A673 (cell line): ENCODE data around the gene EPHA4. TPM values are rescaled to one million over a fixed set of nuclear protein-coding genes. Genes with fewer than 3 reads are reported as not detected.

Experiments
- BruUV-seq: library from RNA; stranded (reverse); fragments of 400-500 nt; replicated peaks from 2 replicates; lab custom pipeline; 2021; lab: Mats Ljungman, UMichigan
- CTCF ChIA-PET: fragments of 300-600 bp; sonication (Branson Sonifier 250); formaldehyde crosslinking; loops from one replicate; lab custom pipeline; 2022; ENCODE audit warnings: antibody characterized with exemption; lab: Charles Lee
- POLR2A ChIA-PET: fragments of 300-600 bp; sonication (Branson Sonifier 250); formaldehyde crosslinking; loops from one replicate; lab custom pipeline; 2022; ENCODE audit warnings: antibody characterized with exemption; ENCODE audit not compliant: low non-redundant PET; lab: Charles Lee
- DNase-seq: peaks from one replicate; pipeline ENCODE4 v3.0.0-alpha.2; 2015; ENCODE audit warnings: low spot score
- H3K27ac ChIP-seq: fragments of 200-600 bp; sonication (generic); 2 replicates; pipeline ENCODE4 v1.5.1; 2016; ENCODE audit warnings: mixed run types, low read depth, mild to moderate bottlenecking, mixed read lengths, antibody characterized with exemption, low read length; ENCODE audit not compliant: poor library complexity, severe bottlenecking
- H3K27me3 ChIP-seq: fragments of 200-600 bp; sonication (generic); replicated peaks from 2 replicates; pipeline ENCODE4 v1.6.1; 2017; ENCODE audit warnings: mixed run types, low read depth, mild to moderate bottlenecking, mixed read lengths, antibody characterized with exemption, low read length; ENCODE audit not compliant: insufficient read depth, poor library complexity
- H3K36me3 ChIP-seq: fragments of 200-600 bp; sonication (generic); 2 replicates; pipeline ENCODE4 v1.6.1; 2016; ENCODE audit warnings: mixed run types, mild to moderate bottlenecking, mixed read lengths, antibody characterized with exemption, low read length; ENCODE audit not compliant: insufficient read depth, poor library complexity, severe bottlenecking
- H3K4me1 ChIP-seq: fragments of 200-600 bp; sonication (generic); 2 replicates; pipeline ENCODE4 v1.6.1; 2017; ENCODE audit warnings: mixed run types, mild to moderate bottlenecking, mixed read lengths, antibody characterized with exemption, low read length; ENCODE audit not compliant: insufficient read depth, poor library complexity, severe bottlenecking
- H3K4me3 ChIP-seq: fragments of 200-600 bp; sonication (generic); 2 replicates; pipeline ENCODE4 v1.5.1; 2016; ENCODE audit warnings: low read depth, mixed run types, mild to moderate bottlenecking, mixed read lengths, low read length; ENCODE audit not compliant: poor library complexity, severe bottlenecking
- H3K9me3 ChIP-seq: fragments of 200-600 bp; sonication (generic); 2 replicates; pipeline ENCODE4 v1.6.1; 2016; ENCODE audit warnings: mixed run types, low read depth, mild to moderate bottlenecking, mixed read lengths, antibody characterized with exemption, low read length; ENCODE audit not compliant: poor library complexity, severe bottlenecking
- EZH2 ChIP-seq: fragments of 200-600 bp; sonication (generic); IDR thresholded peaks from 2 replicates; pipeline ENCODE4 v1.6.1; 2017; ENCODE audit warnings: borderline replicate concordance, low read depth, mild to moderate bottlenecking, mixed read lengths, antibody characterized with exemption, low read length; ENCODE audit not compliant: poor library complexity, severe bottlenecking
- intact Hi-C: fragments of 100-400 bp; cut with micrococcal nuclease; formaldehyde crosslinking; loops from one replicate; pipeline ENCODE4 v1.10.0; 2022; ENCODE audit not compliant: unreplicated experiment
- total RNA-seq: library from RNA; stranded (reverse); gene quantifications from 2 replicates; pipeline ENCODE4 v1.2.3, GENCODE V29; 2021
- TF ChIP-seq, protein P1 (sequence below): fragments of 300-800, 200-600 bp; sonication (generic); conservative IDR thresholded peaks from 2 replicates; pipeline ENCODE4 v1.5.1; 2017; ENCODE audit warnings: low read depth, mild to moderate bottlenecking, antibody characterized with exemption, low read length, moderate library complexity, mixed read lengths

EPHA4 gene
- total RNA-seq, 1 experiment from 2014 or later, result 39.5 TPM

DNA sequence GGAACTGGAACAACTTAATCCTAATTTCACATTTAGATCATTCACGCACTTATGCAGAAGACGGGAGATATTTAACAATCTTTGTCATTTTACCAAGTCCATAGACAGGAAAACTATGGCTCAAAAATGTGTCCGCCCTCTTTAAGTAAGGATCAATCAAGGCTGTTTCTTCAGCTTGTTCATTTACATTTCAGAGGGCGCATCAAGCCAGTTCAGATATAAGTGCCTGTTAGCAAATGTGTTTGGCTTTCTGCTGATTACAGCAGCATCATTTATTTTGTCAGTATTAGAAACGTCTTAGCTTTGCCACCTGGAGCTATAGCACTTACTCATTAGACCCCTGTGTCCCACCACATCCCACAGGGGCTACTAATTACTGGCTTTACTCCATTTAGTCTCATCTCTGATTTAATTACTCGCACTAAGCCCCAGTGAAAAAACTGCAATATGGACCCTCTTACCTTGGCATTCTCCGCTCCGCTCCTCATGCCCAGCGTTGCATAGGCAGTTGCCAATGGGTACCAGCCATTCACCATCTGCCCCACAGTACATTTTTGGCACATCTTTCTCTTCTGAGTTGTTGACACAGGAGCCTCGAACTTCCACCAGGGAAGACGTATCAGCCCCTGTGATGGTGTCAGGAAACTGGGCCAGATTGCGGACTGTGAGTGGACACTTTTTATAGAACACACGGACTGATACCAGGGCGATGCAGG is 8.7 kb downstream of the EPHA4 start:
- TF ChIP-seq EZH2, result no peak
- TF ChIP-seq, protein P1, sequence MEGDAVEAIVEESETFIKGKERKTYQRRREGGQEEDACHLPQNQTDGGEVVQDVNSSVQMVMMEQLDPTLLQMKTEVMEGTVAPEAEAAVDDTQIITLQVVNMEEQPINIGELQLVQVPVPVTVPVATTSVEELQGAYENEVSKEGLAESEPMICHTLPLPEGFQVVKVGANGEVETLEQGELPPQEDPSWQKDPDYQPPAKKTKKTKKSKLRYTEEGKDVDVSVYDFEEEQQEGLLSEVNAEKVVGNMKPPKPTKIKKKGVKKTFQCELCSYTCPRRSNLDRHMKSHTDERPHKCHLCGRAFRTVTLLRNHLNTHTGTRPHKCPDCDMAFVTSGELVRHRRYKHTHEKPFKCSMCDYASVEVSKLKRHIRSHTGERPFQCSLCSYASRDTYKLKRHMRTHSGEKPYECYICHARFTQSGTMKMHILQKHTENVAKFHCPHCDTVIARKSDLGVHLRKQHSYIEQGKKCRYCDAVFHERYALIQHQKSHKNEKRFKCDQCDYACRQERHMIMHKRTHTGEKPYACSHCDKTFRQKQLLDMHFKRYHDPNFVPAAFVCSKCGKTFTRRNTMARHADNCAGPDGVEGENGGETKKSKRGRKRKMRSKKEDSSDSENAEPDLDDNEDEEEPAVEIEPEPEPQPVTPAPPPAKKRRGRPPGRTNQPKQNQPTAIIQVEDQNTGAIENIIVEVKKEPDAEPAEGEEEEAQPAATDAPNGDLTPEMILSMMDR, result no peak
- intact Hi-C loops, result no loop called here
- H3K36me3 ChIP-seq, result peaks cover 4% of the 10 kb centered on the region
- no peak overlapping the region for H3K27ac ChIP-seq
- H3K9me3 ChIP-seq, result no peaks in the 10 kb centered on the region
- POLR2A ChIA-PET, result no interaction called here
- no peaks in the 10 kb centered on the region for H3K27me3 ChIP-seq
- CTCF ChIA-PET, result no interaction called here
- no peak for DNase-seq
- no TSS peak for BruUV-seq
- peaks cover 22% of the 10 kb centered on the region for H3K4me1 ChIP-seq
- H3K4me3 ChIP-seq, result no peak overlapping the region

DNA sequence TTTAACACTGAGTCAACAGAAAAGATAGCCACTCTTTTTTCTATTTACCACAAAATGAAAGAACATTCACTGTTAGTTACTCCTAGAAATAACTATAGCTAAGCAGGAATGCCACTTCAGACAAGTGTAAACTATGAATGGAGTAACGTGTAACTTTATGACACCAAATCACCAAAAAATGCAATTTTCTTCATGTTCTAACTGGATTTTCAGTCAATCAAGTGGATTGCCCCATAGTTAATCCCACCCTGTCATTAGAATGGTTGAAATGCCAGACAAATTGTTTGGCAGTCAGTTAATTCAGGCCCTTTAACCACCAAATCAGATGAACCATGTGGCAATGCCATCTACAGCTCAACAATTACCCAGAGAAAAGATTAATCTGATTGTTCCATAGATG is 9.9 kb downstream of the EPHA4 start:
- H3K4me3 ChIP-seq, result no peak overlapping the region
- no peak overlapping the region for H3K27ac ChIP-seq
- peaks cover 22% of the 10 kb centered on the region for H3K4me1 ChIP-seq
- no TSS peak for BruUV-seq
- intact Hi-C loops, result no loop called here
- ChIA-PET POLR2A (no interaction called here), CTCF (no interaction called here)
- peak; percentile 33 for DNase-seq
- TF ChIP-seq, protein P1, result no peak
- no peak for TF ChIP-seq EZH2
- H3K9me3 ChIP-seq, result no peaks in the 10 kb centered on the region
- no peaks in the 10 kb centered on the region for H3K36me3 ChIP-seq
- H3K27me3 ChIP-seq, result no peaks in the 10 kb centered on the region

DNA sequence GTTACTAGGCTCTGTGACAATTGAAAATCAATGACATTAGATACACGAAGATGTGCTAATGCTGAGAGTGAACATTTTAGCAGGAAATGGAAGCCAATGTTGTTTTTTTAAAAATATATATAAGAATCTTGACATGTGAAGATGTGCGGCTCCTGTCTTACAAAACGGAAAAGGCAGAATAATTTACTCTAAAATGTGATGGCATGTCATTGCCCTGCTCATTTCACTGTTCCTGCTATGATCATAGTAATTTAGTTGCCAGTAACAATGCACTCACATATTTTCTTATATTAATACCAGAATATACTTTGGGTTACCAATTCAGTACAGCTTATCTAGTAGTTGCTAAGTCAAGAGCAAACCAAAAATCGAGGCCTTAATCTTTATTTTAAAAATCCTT is 10.3 kb downstream of the EPHA4 start:
- Histone ChIP-seq H3K4me1 (peaks cover 22% of the 10 kb centered on the region), H3K36me3 (no peaks in the 10 kb centered on the region)
- BruUV-seq, result no TSS peak

More for the DNA sequence above, 10.3 kb downstream of the EPHA4 start:
- no peak for DNase-seq
- Histone ChIP-seq H3K27me3 (no peaks in the 10 kb centered on the region), H3K27ac (no peak overlapping the region), H3K9me3 (no peaks in the 10 kb centered on the region), H3K4me3 (no peak overlapping the region)
- intact Hi-C loops, result no loop called here
- TF ChIP-seq, protein P1, result no peak
- no peak for TF ChIP-seq EZH2
- POLR2A ChIA-PET, result no interaction called here
- CTCF ChIA-PET, result no interaction called here
